ENCODE data around the gene TTC7B. TPM values are rescaled to one million over a fixed set of nuclear protein-coding genes. Genes with fewer than 3 reads are reported as not detected.

Gene TTC7B
- total RNA-seq, 1 experiment from 2014 or later: 70.6 TPM

DNA sequence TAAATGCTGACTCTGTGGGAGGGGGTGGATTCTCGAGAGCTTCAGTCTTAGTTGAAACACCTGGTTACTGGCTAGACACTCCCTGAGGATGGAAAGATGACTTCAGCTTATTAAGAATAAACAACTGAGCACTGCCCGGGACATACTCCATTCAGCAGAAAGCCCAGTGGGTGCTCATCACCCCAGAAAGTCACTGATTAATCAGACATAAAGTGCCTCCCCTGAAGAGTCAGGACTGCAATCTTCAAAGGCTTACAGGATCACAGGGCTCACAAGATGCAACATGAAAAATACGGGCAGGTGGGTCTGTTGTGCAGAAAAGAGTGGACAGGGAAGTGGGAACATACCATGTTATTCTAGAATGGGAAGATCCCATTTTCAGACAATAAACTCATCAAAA lies 212.4 kb downstream of the TTC7B start:
- H3K27ac ChIP-seq (ENCODE audit: low read depth, low read length): no peak overlapping the region
- H3K79me2 ChIP-seq (ENCODE audit: insufficient read depth, low read length): no peaks in the 10 kb centered on the region
- no peaks in the 10 kb centered on the region for H3K4me1 ChIP-seq (ENCODE audit: control insufficient read depth in 1 of 2, insufficient read depth in 2 of 2, low read length in 2 of 2)
- CTCF ChIA-PET: no interaction called here
- H3K4me3 ChIP-seq (replicated peaks in 1 of 2; ENCODE audit: low read depth in 1 of 2, low read length in 2 of 2): no peak overlapping the region
- no peaks in the 10 kb centered on the region for H3K9me3 ChIP-seq (ENCODE audit: control insufficient read depth in 1 of 2, insufficient read depth in 1 of 2, low read depth in 1 of 2, low read length in 2 of 2)
- H4K20me1 ChIP-seq (ENCODE audit: insufficient read depth): no peaks in the 10 kb centered on the region
- no peak overlapping the region for H3K9ac ChIP-seq (ENCODE audit: low read length)
- ATAC-seq (no peak), DNase-seq (ENCODE audit: low read depth, low spot score) (no peak)
- H2AFZ ChIP-seq (ENCODE audit: low read depth, low read length, poor library complexity, severe bottlenecking): no peak overlapping the region
- intact Hi-C loops (cut with micrococcal nuclease): no loop called here
- H3K9me2 ChIP-seq (ENCODE audit: insufficient read depth): no peaks in the 10 kb centered on the region
- H3K36me3 ChIP-seq (ENCODE audit: control insufficient read depth in 1 of 2, insufficient read depth in 2 of 2, low read length in 2 of 2): no peaks in the 10 kb centered on the region
- TF ChIP-seq, protein P1, sequence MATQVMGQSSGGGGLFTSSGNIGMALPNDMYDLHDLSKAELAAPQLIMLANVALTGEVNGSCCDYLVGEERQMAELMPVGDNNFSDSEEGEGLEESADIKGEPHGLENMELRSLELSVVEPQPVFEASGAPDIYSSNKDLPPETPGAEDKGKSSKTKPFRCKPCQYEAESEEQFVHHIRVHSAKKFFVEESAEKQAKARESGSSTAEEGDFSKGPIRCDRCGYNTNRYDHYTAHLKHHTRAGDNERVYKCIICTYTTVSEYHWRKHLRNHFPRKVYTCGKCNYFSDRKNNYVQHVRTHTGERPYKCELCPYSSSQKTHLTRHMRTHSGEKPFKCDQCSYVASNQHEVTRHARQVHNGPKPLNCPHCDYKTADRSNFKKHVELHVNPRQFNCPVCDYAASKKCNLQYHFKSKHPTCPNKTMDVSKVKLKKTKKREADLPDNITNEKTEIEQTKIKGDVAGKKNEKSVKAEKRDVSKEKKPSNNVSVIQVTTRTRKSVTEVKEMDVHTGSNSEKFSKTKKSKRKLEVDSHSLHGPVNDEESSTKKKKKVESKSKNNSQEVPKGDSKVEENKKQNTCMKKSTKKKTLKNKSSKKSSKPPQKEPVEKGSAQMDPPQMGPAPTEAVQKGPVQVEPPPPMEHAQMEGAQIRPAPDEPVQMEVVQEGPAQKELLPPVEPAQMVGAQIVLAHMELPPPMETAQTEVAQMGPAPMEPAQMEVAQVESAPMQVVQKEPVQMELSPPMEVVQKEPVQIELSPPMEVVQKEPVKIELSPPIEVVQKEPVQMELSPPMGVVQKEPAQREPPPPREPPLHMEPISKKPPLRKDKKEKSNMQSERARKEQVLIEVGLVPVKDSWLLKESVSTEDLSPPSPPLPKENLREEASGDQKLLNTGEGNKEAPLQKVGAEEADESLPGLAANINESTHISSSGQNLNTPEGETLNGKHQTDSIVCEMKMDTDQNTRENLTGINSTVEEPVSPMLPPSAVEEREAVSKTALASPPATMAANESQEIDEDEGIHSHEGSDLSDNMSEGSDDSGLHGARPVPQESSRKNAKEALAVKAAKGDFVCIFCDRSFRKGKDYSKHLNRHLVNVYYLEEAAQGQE (IDR thresholded peaks at IDR 0.05; ENCODE audit: low read depth): no peak
- TF ChIP-seq ZFX (IDR thresholded peaks at IDR 0.05) (no peak), TCF7L2 (IDR thresholded peaks at IDR 0.05; ENCODE audit: borderline replicate concordance, extremely low read depth, insufficient read depth, insufficient read length) (no peak), ZNF274 (IDR thresholded peaks at IDR 0.05; ENCODE audit: low read depth, low read length) (no peak), POLR2A (IDR thresholded peaks at IDR 0.05; ENCODE audit: borderline replicate concordance, extremely low read depth, insufficient read depth, insufficient read length) (no peak), CBX3 (IDR thresholded peaks at IDR 0.05; ENCODE audit: low read depth) (no peak), EZH2 (IDR thresholded peaks at IDR 0.05) (no peak), SP1 (IDR thresholded peaks at IDR 0.05; ENCODE audit: low read depth) (no peak), EZH2phosphoT487 (IDR thresholded peaks at IDR 0.05; ENCODE audit: borderline replicate concordance) (no peak), CEBPB (IDR thresholded peaks at IDR 0.05; ENCODE audit: low read depth) (no peak), POLR2AphosphoS5 (IDR thresholded peaks at IDR 0.05; ENCODE audit: low read depth, low read length) (no peak)
- TF ChIP-seq, protein P2, sequence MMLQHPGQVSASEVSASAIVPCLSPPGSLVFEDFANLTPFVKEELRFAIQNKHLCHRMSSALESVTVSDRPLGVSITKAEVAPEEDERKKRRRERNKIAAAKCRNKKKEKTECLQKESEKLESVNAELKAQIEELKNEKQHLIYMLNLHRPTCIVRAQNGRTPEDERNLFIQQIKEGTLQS (IDR thresholded peaks at IDR 0.05): no peak
- TF ChIP-seq, protein P3, sequence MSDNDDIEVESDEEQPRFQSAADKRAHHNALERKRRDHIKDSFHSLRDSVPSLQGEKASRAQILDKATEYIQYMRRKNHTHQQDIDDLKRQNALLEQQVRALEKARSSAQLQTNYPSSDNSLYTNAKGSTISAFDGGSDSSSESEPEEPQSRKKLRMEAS (IDR thresholded peaks at IDR 0.05): no peak
- TF ChIP-seq, protein P4, sequence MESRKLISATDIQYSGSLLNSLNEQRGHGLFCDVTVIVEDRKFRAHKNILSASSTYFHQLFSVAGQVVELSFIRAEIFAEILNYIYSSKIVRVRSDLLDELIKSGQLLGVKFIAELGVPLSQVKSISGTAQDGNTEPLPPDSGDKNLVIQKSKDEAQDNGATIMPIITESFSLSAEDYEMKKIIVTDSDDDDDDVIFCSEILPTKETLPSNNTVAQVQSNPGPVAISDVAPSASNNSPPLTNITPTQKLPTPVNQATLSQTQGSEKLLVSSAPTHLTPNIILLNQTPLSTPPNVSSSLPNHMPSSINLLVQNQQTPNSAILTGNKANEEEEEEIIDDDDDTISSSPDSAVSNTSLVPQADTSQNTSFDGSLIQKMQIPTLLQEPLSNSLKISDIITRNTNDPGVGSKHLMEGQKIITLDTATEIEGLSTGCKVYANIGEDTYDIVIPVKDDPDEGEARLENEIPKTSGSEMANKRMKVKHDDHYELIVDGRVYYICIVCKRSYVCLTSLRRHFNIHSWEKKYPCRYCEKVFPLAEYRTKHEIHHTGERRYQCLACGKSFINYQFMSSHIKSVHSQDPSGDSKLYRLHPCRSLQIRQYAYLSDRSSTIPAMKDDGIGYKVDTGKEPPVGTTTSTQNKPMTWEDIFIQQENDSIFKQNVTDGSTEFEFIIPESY (IDR thresholded peaks at IDR 0.05; ENCODE audit: extremely low read depth, insufficient replicate concordance, low read length): no peak
- H3K27me3 ChIP-seq (ENCODE audit: insufficient read depth, low read length): no peaks in the 10 kb centered on the region
- H3K4me2 ChIP-seq (ENCODE audit: low read length): no peak overlapping the region
- BruUV-seq (replicated peaks): no TSS peak
- RAD21 ChIA-PET (ENCODE audit: low non-redundant PET in 1 of 2, low total read pairs in 2 of 2, uncharacterized antibody in 2 of 2, unreplicated experiment in 2 of 2): no interaction called here
- POLR2A ChIA-PET: no interaction called here
